H1 (cell line): ENCODE results near the gene SPAM1. TPM values are rescaled to one million over a fixed set of nuclear protein-coding genes. Genes with fewer than 3 reads are reported as not detected.

Experiments
- CTCF ChIA-PET: fragments of 300-600 bp; sonication (Branson Sonifier 250); formaldehyde crosslinking; loops from one replicate; lab custom pipeline; 2021; ENCODE audit not compliant: partially characterized antibody; lab: Charles Lee
- POLR2A ChIA-PET: fragments of 300-600 bp; sonication (Branson Sonifier 250); formaldehyde crosslinking; loops from one replicate; lab custom pipeline; 2021; ENCODE audit warnings: inconsistent platforms; ENCODE audit not compliant: partially characterized antibody; lab: Charles Lee
- DNase-seq, 2 experiments: peaks; one replicate each; pipeline versions ENCODE4 v3.0.0 to v3.0.0-alpha.2; 2010 to 2022; ENCODE audit warnings: low spot score in 2 of 2, low read depth in 1 of 2, mixed read lengths in 1 of 2
- FAIRE-seq: peaks from 2 replicates; lab custom pipeline; 2011; peaks lifted over from hg19 to GRCh38; lab: Jason Lieb, UNC
- H2AFZ ChIP-seq: 2 replicates; pipeline ENCODE4 v1.8.1; 2012; ENCODE audit warnings: low read length, inconsistent platforms
- H2AK5ac ChIP-seq: 2 replicates; pipeline ENCODE4 v1.6.1; 2013; ENCODE audit warnings: low read depth, low read length
- H2BK120ac ChIP-seq: replicated peaks from 2 replicates; pipeline ENCODE3; 2013; ENCODE audit warnings: low read depth, low read length, inconsistent platforms
- H2BK12ac ChIP-seq: 2 replicates; pipeline ENCODE4 v1.6.1; 2013; ENCODE audit warnings: low read depth, low read length
- H2BK15ac ChIP-seq: 2 replicates; pipeline ENCODE4 v1.6.1; 2013; ENCODE audit warnings: low read length
- H2BK20ac ChIP-seq: 2 replicates; pipeline ENCODE4 v1.6.1; 2013; ENCODE audit warnings: low read length
- H2BK5ac ChIP-seq: 2 replicates; pipeline ENCODE4 v1.6.1; 2013; ENCODE audit warnings: low read depth, low read length
- H3K14ac ChIP-seq: 2 replicates; pipeline ENCODE4 v1.6.1; 2013; ENCODE audit warnings: inconsistent platforms; ENCODE audit not compliant: insufficient read length
- H3K18ac ChIP-seq: 2 replicates; pipeline ENCODE4 v1.6.1; 2013; ENCODE audit warnings: low read length; ENCODE audit errors: extremely low read depth
- H3K23ac ChIP-seq: 2 replicates; pipeline ENCODE4 v1.6.1; 2013; ENCODE audit warnings: inconsistent platforms; ENCODE audit not compliant: insufficient read length
- H3K23me2 ChIP-seq: 2 replicates; pipeline ENCODE4 v1.6.1; 2013; ENCODE audit warnings: low read depth, low read length
- H3K27ac ChIP-seq: 2 replicates; pipeline ENCODE4 v1.6.1; 2011; ENCODE audit warnings: low read depth, low read length, inconsistent platforms
- H3K27me3 ChIP-seq, 4 experiments: replicated peaks in 1 of 4; 1 replicate in 1 of 4; 2 replicates in 3 of 4; pipeline versions ENCODE4 v1.6.1 to v1.8.1; 2011 to 2013; ENCODE audit warnings: low read length in 3 of 4, mild to moderate bottlenecking in 3 of 4, inconsistent platforms in 2 of 4, mixed read lengths in 2 of 4, moderate library complexity in 1 of 4; ENCODE audit not compliant: control insufficient read depth in 3 of 4, insufficient read depth in 3 of 4; ENCODE audit errors: extremely low read depth in 1 of 4
- H3K36me3 ChIP-seq, 4 experiments: 2 replicates each; pipeline versions ENCODE4 v1.6.1 to v1.8.1; 2011 to 2013; ENCODE audit warnings: mild to moderate bottlenecking in 4 of 4, low read length in 3 of 4, moderate library complexity in 2 of 4, control low read depth in 1 of 4, inconsistent platforms in 1 of 4; ENCODE audit not compliant: insufficient read depth in 4 of 4, control insufficient read depth in 2 of 4
- H3K4ac ChIP-seq: replicated peaks from 2 replicates; pipeline ENCODE3; 2013; ENCODE audit warnings: low read length, low read depth, mixed read lengths, inconsistent platforms; ENCODE audit not compliant: insufficient read length
- H3K4me1 ChIP-seq, 4 experiments: replicated peaks in 1 of 4; 1 replicate in 1 of 4; 2 replicates in 3 of 4; pipeline versions ENCODE4 v1.6.1 to v1.8.1; 2011 to 2013; ENCODE audit warnings: low read length in 3 of 4, inconsistent platforms in 2 of 4, mixed read lengths in 1 of 4; ENCODE audit not compliant: insufficient read depth in 4 of 4, control insufficient read depth in 3 of 4
- H3K4me2 ChIP-seq, 2 experiments: 2 replicates each; pipeline versions ENCODE4 v1.6.1 to v1.8.1; 2011 to 2013; ENCODE audit warnings: low read depth in 2 of 2, low read length in 2 of 2, control low read depth in 1 of 2, inconsistent platforms in 1 of 2, mild to moderate bottlenecking in 1 of 2; ENCODE audit not compliant: insufficient read depth in 1 of 2
- H3K4me3 ChIP-seq, 4 experiments: fragments of 200-600, 300-600 bp in 1 of 4; sonication (generic), shearing (Covaris generic), sonication (Bioruptor Twin) in 1 of 4; 2 replicates each; pipeline versions ENCODE4 v1.5.1 to v1.8.1; 2011 to 2016; ENCODE audit warnings: low read length in 4 of 4, low read depth in 3 of 4, control low read depth in 2 of 4, inconsistent platforms in 2 of 4, mild to moderate bottlenecking in 2 of 4, mixed read lengths in 1 of 4, moderate library complexity in 1 of 4; ENCODE audit not compliant: insufficient read depth in 2 of 4; ENCODE audit errors: extremely low read depth in 1 of 4
- H3K56ac ChIP-seq: replicated peaks from 2 replicates; pipeline ENCODE3; 2013; ENCODE audit warnings: low read depth, mild to moderate bottlenecking, mixed read lengths, low read length, inconsistent platforms; ENCODE audit not compliant: insufficient read length
- H3K79me1 ChIP-seq: 2 replicates; pipeline ENCODE4 v1.6.1; 2013; ENCODE audit warnings: low read depth, low read length, control low read depth
- H3K79me2 ChIP-seq, 2 experiments: 2 replicates each; pipeline versions ENCODE4 v1.6.1 to v1.8.1; 2012 to 2013; ENCODE audit warnings: low read length in 2 of 2, mild to moderate bottlenecking in 2 of 2, inconsistent platforms in 1 of 2; ENCODE audit not compliant: insufficient read depth in 2 of 2, control insufficient read depth in 1 of 2
- H3K9ac ChIP-seq, 4 experiments: replicated peaks in 1 of 4; 1 replicate in 1 of 4; 2 replicates in 3 of 4; pipeline versions ENCODE4 v1.6.1 to v1.8.1; 2011 to 2013; ENCODE audit warnings: low read depth in 3 of 4, low read length in 3 of 4, control low read depth in 2 of 4, mild to moderate bottlenecking in 2 of 4, moderate library complexity in 2 of 4, inconsistent platforms in 1 of 4; ENCODE audit errors: extremely low read depth in 1 of 4
- H3K9me3 ChIP-seq, 2 experiments: 2 replicates each; pipeline versions ENCODE4 v1.6.1 to v1.8.1; 2012 to 2013; ENCODE audit warnings: mild to moderate bottlenecking in 2 of 2, moderate library complexity in 2 of 2, control low read depth in 1 of 2, inconsistent platforms in 1 of 2, low read depth in 1 of 2, low read length in 1 of 2, mixed read lengths in 1 of 2; ENCODE audit not compliant: insufficient read depth in 2 of 2
- H4K20me1 ChIP-seq, 2 experiments: replicated peaks in 1 of 2; 2 replicates each; pipeline versions ENCODE3 to v1.8.1; 2011 to 2013; ENCODE audit warnings: inconsistent platforms in 2 of 2, low read length in 2 of 2, mild to moderate bottlenecking in 1 of 2; ENCODE audit not compliant: insufficient read depth in 2 of 2, control insufficient read depth in 1 of 2
- H4K5ac ChIP-seq: 2 replicates; pipeline ENCODE4 v1.6.1; 2013; ENCODE audit warnings: low read length, low read depth, mixed read lengths, inconsistent platforms; ENCODE audit not compliant: insufficient read length
- H4K8ac ChIP-seq: 2 replicates; pipeline ENCODE4 v1.8.0; 2013; ENCODE audit warnings: mild to moderate bottlenecking, moderate library complexity, low read length, inconsistent platforms; ENCODE audit not compliant: insufficient read depth; ENCODE audit errors: extremely low read depth
- H4K91ac ChIP-seq: replicated peaks from 2 replicates; pipeline ENCODE3; 2013; ENCODE audit warnings: low read length, mixed read lengths, inconsistent platforms; ENCODE audit not compliant: insufficient read length
- CBX5 ChIP-seq: fragments of 300-800, 300-1000 bp; sonication (generic); IDR thresholded peaks from 2 replicates; pipeline ENCODE4 v1.7.1; 2016; ENCODE audit warnings: antibody characterized with exemption, low read length, low read depth
- CEBPB ChIP-seq: IDR thresholded peaks from 2 replicates; pipeline ENCODE4 v1.6.1; 2012; ENCODE audit warnings: low read depth, low read length
- EP300 ChIP-seq, 2 experiments: IDR thresholded peaks; 1 replicate in 1 of 2; 2 replicates in 1 of 2; pipeline ENCODE4 v1.6.1; 2011 to 2012; ENCODE audit warnings: low read depth in 2 of 2, low read length in 2 of 2, mild to moderate bottlenecking in 2 of 2, borderline replicate concordance in 1 of 2, inconsistent platforms in 1 of 2, moderate library complexity in 1 of 2
- EZH2 ChIP-seq: fragments of 200-600 bp; sonication (generic); IDR thresholded peaks from 2 replicates; pipeline ENCODE4 v1.7.1; 2012; ENCODE audit warnings: low read depth, mild to moderate bottlenecking, moderate library complexity, low read length, inconsistent platforms; ENCODE audit not compliant: severe bottlenecking
- HDAC6 ChIP-seq: IDR thresholded peaks from one replicate; pipeline ENCODE4 v1.7.1; 2012; ENCODE audit warnings: low read depth, mild to moderate bottlenecking, inconsistent platforms, low read length, moderate library complexity
- JUN ChIP-seq: IDR thresholded peaks from 2 replicates; pipeline ENCODE4 v1.6.1; 2011; ENCODE audit warnings: low read depth, mild to moderate bottlenecking, improper control_type of control experiment, low read length
- PHF8 ChIP-seq: fragments of 200-600 bp; sonication (generic); conservative IDR thresholded peaks from 2 replicates; pipeline ENCODE4 v1.7.1; 2012; ENCODE audit warnings: low read depth, mild to moderate bottlenecking, inconsistent platforms, low read length, moderate library complexity
- POLR2AphosphoS5 ChIP-seq: IDR thresholded peaks from 2 replicates; pipeline ENCODE4 v1.6.1; 2011; ENCODE audit warnings: low read depth, low read length
- RAD21 ChIP-seq, 2 experiments: IDR thresholded peaks in 1 of 2; conservative IDR thresholded peaks in 1 of 2; 2 replicates each; pipeline ENCODE4 v1.6.1; 2011; ENCODE audit warnings: low read depth in 2 of 2, low read length in 2 of 2, improper control_type of control experiment in 1 of 2, inconsistent platforms in 1 of 2, mild to moderate bottlenecking in 1 of 2, moderate library complexity in 1 of 2
- SRF ChIP-seq: IDR thresholded peaks from 2 replicates; pipeline ENCODE4 v1.6.1; 2011; ENCODE audit warnings: mild to moderate bottlenecking, low read depth, low read length, moderate library complexity
- WGBS, 2 experiments: shearing (Covaris generic) in 1 of 2; methylation state at CpG; one replicate each; pipeline versions ENCODE4 v1.1.6 to v1.1.7; 2013 to 2015; ENCODE audit warnings: low lambda C conversion rate in 2 of 2, mixed read lengths in 2 of 2, inconsistent platforms in 1 of 2, low coverage in 1 of 2, missing lambda C conversion rate in 1 of 2; ENCODE audit not compliant: insufficient replicate concordance in 2 of 2, insufficient coverage in 1 of 2, insufficient read length in 1 of 2; ENCODE audit errors: extremely low coverage in 1 of 2, missing lambda C conversion rate in 1 of 2; 5-methylcytosine and 5-hydroxymethylcytosine counted together
- polyA plus RNA-seq, 7 experiments: library from polyadenylated mRNA; depleted of rRNA in 3 of 7; stranded (reverse) in 5 of 7; unstranded in 2 of 7; fragments of >200 nt in 5 of 7; fragments of 200-250 nt in 2 of 7; gene quantifications; 1 replicate in 5 of 7; 2 replicates in 1 of 7; 4 replicates in 1 of 7; pipeline versions ENCODE4 v1.2.1 to v1.2.3, GENCODE V29; 2011 to 2013; ENCODE audit warnings: missing spikeins in 2 of 7, mixed read lengths in 2 of 7
- total RNA-seq: library from RNA; stranded (reverse); fragmentation: NEBNext Ultra II Directional; extraction: Animal tissue kit (Norgen Biotek cat#: 25700); gene quantifications from 2 replicates; pipeline ENCODE4 v1.2.1, GENCODE V29; 2021
- TF ChIP-seq, protein P1 (sequence below), 3 experiments: IDR thresholded peaks; 1 replicate in 2 of 3; 2 replicates in 1 of 3; pipeline versions ENCODE4 v1.5.1 to v1.6.1; 2011; ENCODE audit warnings: low read length in 3 of 3, mild to moderate bottlenecking in 3 of 3, inconsistent platforms in 2 of 3, low read depth in 1 of 3, moderate library complexity in 1 of 3; ENCODE audit not compliant: insufficient read depth in 1 of 3; ENCODE audit errors: control extremely low read depth in 1 of 3

The SPAM1 gene
- total and polyA plus RNA-seq, 2 of the 8 experiments (the other 6 are each of a cell fraction or from before 2014, with no cell fraction given): not detected

DNA sequence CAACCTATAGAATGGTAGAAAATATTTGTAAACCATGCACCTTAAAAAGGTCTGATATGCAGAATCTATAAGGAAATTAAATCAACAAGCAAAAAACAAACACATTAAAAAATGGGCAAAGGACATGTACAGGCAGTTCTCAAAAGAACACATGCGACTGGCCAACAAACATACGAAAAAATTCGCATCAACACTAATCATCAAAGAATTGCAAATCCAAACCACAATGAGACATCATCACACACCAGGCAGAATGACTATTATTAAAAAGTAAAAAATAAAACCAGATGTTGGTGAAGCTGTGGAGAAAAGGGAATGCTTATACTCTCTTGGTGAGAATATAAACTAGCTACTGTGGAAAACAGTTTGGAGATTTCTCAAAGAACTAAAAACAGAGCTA, 74.7 kb downstream of the SPAM1 start:
- H4K20me1 ChIP-seq: no peaks in the 10 kb centered on the region
- TF ChIP-seq JUN: no peak
- no peak for TF ChIP-seq PHF8
- TF ChIP-seq SRF: no peak
- TF ChIP-seq EZH2: no peak
- TF ChIP-seq CEBPB: no peak
- TF ChIP-seq EP300 (IDR thresholded peaks at IDR 0.05; ENCODE audit: borderline replicate concordance in 1 of 2, low read depth in 2 of 2, low read length in 2 of 2): no peak
- TF ChIP-seq, protein P1, sequence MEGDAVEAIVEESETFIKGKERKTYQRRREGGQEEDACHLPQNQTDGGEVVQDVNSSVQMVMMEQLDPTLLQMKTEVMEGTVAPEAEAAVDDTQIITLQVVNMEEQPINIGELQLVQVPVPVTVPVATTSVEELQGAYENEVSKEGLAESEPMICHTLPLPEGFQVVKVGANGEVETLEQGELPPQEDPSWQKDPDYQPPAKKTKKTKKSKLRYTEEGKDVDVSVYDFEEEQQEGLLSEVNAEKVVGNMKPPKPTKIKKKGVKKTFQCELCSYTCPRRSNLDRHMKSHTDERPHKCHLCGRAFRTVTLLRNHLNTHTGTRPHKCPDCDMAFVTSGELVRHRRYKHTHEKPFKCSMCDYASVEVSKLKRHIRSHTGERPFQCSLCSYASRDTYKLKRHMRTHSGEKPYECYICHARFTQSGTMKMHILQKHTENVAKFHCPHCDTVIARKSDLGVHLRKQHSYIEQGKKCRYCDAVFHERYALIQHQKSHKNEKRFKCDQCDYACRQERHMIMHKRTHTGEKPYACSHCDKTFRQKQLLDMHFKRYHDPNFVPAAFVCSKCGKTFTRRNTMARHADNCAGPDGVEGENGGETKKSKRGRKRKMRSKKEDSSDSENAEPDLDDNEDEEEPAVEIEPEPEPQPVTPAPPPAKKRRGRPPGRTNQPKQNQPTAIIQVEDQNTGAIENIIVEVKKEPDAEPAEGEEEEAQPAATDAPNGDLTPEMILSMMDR (IDR thresholded peaks at IDR 0.05; ENCODE audit: control extremely low read depth in 1 of 3, insufficient read depth in 1 of 3, low read depth in 1 of 3, low read length in 3 of 3): no peak
- no peak for TF ChIP-seq HDAC6
- TF ChIP-seq RAD21 (IDR thresholded peaks at IDR 0.05 in 1 of 2, conservative IDR thresholded peaks at IDR 0.05 in 1 of 2; ENCODE audit: low read depth in 2 of 2, low read length in 2 of 2): no peak
- no peak for TF ChIP-seq CBX5
- TF ChIP-seq POLR2AphosphoS5: no peak

More for the DNA sequence above, 74.7 kb downstream of the SPAM1 start:
- H3K27ac ChIP-seq: no peak overlapping the region
- no peaks in the 10 kb centered on the region; a peak in 1 of 8 replicates for H3K36me3 ChIP-seq
- no peak overlapping the region for H3K4me2 ChIP-seq
- H3K27me3 ChIP-seq: no peaks in the 10 kb centered on the region
- no peaks in the 10 kb centered on the region for H3K79me1 ChIP-seq
- H3K4ac ChIP-seq: no peak overlapping the region
- H2BK120ac ChIP-seq: no peak overlapping the region
- no peak overlapping the region for H2AK5ac ChIP-seq
- no peak overlapping the region for H3K23ac ChIP-seq
- no peak overlapping the region for H2BK12ac ChIP-seq
- no peaks in the 10 kb centered on the region for H3K9me3 ChIP-seq
- H2BK15ac ChIP-seq: no peak overlapping the region
- no peak overlapping the region for H2BK20ac ChIP-seq
- no peak overlapping the region for H2BK5ac ChIP-seq
- no peak overlapping the region for H4K5ac ChIP-seq
- no peak overlapping the region for H2AFZ ChIP-seq
- H3K4me3 ChIP-seq: no peak overlapping the region
- no peak overlapping the region for H3K14ac ChIP-seq
- H4K91ac ChIP-seq: no peak overlapping the region
- ChIA-PET CTCF (no interaction called here), POLR2A (no interaction called here)
- H3K18ac ChIP-seq: no peak overlapping the region
- no peak overlapping the region for H3K56ac ChIP-seq
- DNase-seq: no peak
- 80% methylated on average over 3 of the region's 3 CpGs; no CpG with 5 or more reads in 1 of the 2 experiments for WGBS, 2 experiments
- no peaks in the 10 kb centered on the region for H3K79me2 ChIP-seq
- no peak overlapping the region for H3K9ac ChIP-seq
- H3K23me2 ChIP-seq: peaks cover 3% of the 10 kb centered on the region; the same call in 1 of the 2 replicates
- no peak for FAIRE-seq
- H3K4me1 ChIP-seq: peaks cover 0 to 3% (median 1%) of the 10 kb centered on the region in 4 experiments; a peak in 1 of 7 replicates
- no peak overlapping the region for H4K8ac ChIP-seq
